HCT116 (cell line): ENCODE data around the gene ARCN1. TPM values are rescaled to one million over a fixed set of nuclear protein-coding genes. Genes with fewer than 3 reads are reported as not detected.

Source experiments
- ATAC-seq: fragments of 200-7000 bp; cut with Tn5 transposase; 2 replicates; pipeline ENCODE4 v1.9.1; 2020; ENCODE audit warnings: mild to moderate bottlenecking, moderate library complexity
- BruUV-seq: library from RNA; stranded (reverse); fragments of 400-500 nt; replicated peaks from 2 replicates; lab custom pipeline; 2021; lab: Mats Ljungman, UMichigan
- CTCF ChIA-PET: fragments of 300-600 bp; sonication (Branson Sonifier 250); formaldehyde crosslinking; loops from one replicate; lab custom pipeline; 2021; ENCODE audit warnings: antibody characterized with exemption; lab: Charles Lee
- POLR2A ChIA-PET: fragments of 300-600, 350-600 bp; sonication (Branson Sonifier 250); formaldehyde crosslinking; loops from one replicate; lab custom pipeline; 2021; ENCODE audit warnings: antibody characterized with exemption; lab: Charles Lee
- RAD21 ChIA-PET, 2 experiments: fragments of 300-600 bp; sonication (Branson Sonifier 250); formaldehyde crosslinking; loops; one replicate each; lab custom pipeline; 2023; ENCODE audit warnings: low total read pairs in 2 of 2; ENCODE audit not compliant: uncharacterized antibody in 2 of 2, unreplicated experiment in 2 of 2, low non-redundant PET in 1 of 2; lab: Charles Lee
- DNase-seq: peaks from one replicate; pipeline ENCODE4 v3.0.0-alpha.2; 2010; ENCODE audit warnings: low read depth, low spot score
- H2AFZ ChIP-seq: fragments of 200-600 bp; shearing (Covaris generic), sonication (generic); 2 replicates; pipeline ENCODE4 v1.6.1; 2017; ENCODE audit warnings: low read depth, mixed run types, mixed read lengths, antibody characterized with exemption, low read length; ENCODE audit not compliant: poor library complexity, severe bottlenecking
- H3K27ac ChIP-seq: 2 replicates; pipeline ENCODE4 v1.5.1; 2012; ENCODE audit warnings: low read depth, low read length
- H3K27me3 ChIP-seq: fragments of 200-600 bp; sonication (generic); 2 replicates; pipeline ENCODE4 v1.6.1; 2016; ENCODE audit warnings: mixed run types, low read length, mixed read lengths; ENCODE audit not compliant: insufficient read depth
- H3K36me3 ChIP-seq, 2 experiments: fragments of 200-500 bp in 1 of 2; fragments of 200-600 bp in 1 of 2; sonication (Bioruptor generic) in 1 of 2; sonication (generic) in 1 of 2; 2 replicates each; pipeline versions ENCODE4 v1.5.1 to v1.6.1; 2014 to 2016; ENCODE audit warnings: low read length in 2 of 2, inconsistent platforms in 1 of 2, mixed read lengths in 1 of 2, mixed run types in 1 of 2; ENCODE audit not compliant: insufficient read depth in 2 of 2, control insufficient read depth in 1 of 2
- H3K4me1 ChIP-seq, 2 experiments: fragments of 200-600 bp in 1 of 2; sonication (generic) in 1 of 2; 2 replicates each; pipeline versions ENCODE4 v1.5.1 to v1.6.1; 2012 to 2017; ENCODE audit warnings: low read length in 2 of 2, inconsistent platforms in 1 of 2, mild to moderate bottlenecking in 1 of 2, mixed read lengths in 1 of 2, mixed run types in 1 of 2, moderate library complexity in 1 of 2; ENCODE audit not compliant: insufficient read depth in 2 of 2, control insufficient read depth in 1 of 2
- H3K4me2 ChIP-seq: fragments of 200-600 bp; sonication (generic); 2 replicates; pipeline ENCODE4 v1.6.1; 2017; ENCODE audit warnings: mixed run types, low read length, mixed read lengths
- H3K4me3 ChIP-seq, 2 experiments: fragments of 200-600 bp in 1 of 2; sonication (generic) in 1 of 2; replicated peaks in 1 of 2; 2 replicates each; pipeline ENCODE4 v1.5.1; 2011 to 2016; ENCODE audit warnings: low read length in 2 of 2, control low read depth in 1 of 2, low read depth in 1 of 2, mild to moderate bottlenecking in 1 of 2, mixed read lengths in 1 of 2, mixed run types in 1 of 2
- H3K79me2 ChIP-seq: fragments of 200-600 bp; sonication (generic); 2 replicates; pipeline ENCODE4 v1.6.1; 2017; ENCODE audit warnings: mild to moderate bottlenecking, mixed run types, low read length, moderate library complexity, mixed read lengths; ENCODE audit not compliant: insufficient read depth
- H3K9ac ChIP-seq: fragments of 200-600 bp; sonication (generic); 2 replicates; pipeline ENCODE4 v1.6.1; 2016; ENCODE audit warnings: low read length, mixed read lengths
- H3K9me2 ChIP-seq: fragments of 200-600 bp; sonication (generic), shearing (Covaris generic); 2 replicates; pipeline ENCODE4 v1.6.1; 2017; ENCODE audit warnings: mixed run types, mild to moderate bottlenecking, moderate library complexity; ENCODE audit not compliant: insufficient read depth
- H3K9me3 ChIP-seq, 2 experiments: fragments of 200-500 bp in 1 of 2; fragments of 200-600 bp in 1 of 2; sonication (Bioruptor generic) in 1 of 2; sonication (generic) in 1 of 2; 2 replicates each; pipeline ENCODE4 v1.6.1; 2014 to 2017; ENCODE audit warnings: low read length in 2 of 2, mixed read lengths in 2 of 2, inconsistent platforms in 1 of 2, low read depth in 1 of 2, mild to moderate bottlenecking in 1 of 2, mixed run types in 1 of 2, moderate library complexity in 1 of 2; ENCODE audit not compliant: control insufficient read depth in 1 of 2, insufficient read depth in 1 of 2
- H4K20me1 ChIP-seq: fragments of 200-600 bp; sonication (generic), shearing (Covaris generic); 2 replicates; pipeline ENCODE4 v1.6.1; 2017; ENCODE audit warnings: mixed run types, mild to moderate bottlenecking, moderate library complexity; ENCODE audit not compliant: insufficient read depth
- CEBPB ChIP-seq: IDR thresholded peaks from 2 replicates; pipeline ENCODE4 v1.6.1; 2012; ENCODE audit warnings: low read depth
- ELF1 ChIP-seq: IDR thresholded peaks from 2 replicates; pipeline ENCODE4 v1.6.1; 2012; ENCODE audit warnings: low read depth, borderline replicate concordance
- EZH2 ChIP-seq: fragments of 200-600 bp; sonication (generic); IDR thresholded peaks from 2 replicates; pipeline ENCODE4 v1.6.1; 2017; ENCODE audit warnings: antibody characterized with exemption, mixed run types
- EZH2phosphoT487 ChIP-seq: fragments of 200-600 bp; IDR thresholded peaks from 2 replicates; pipeline ENCODE4 v1.6.1; 2018; ENCODE audit warnings: antibody characterized with exemption, borderline replicate concordance
- SP1 ChIP-seq: IDR thresholded peaks from 2 replicates; pipeline ENCODE4 v1.6.1; 2012; ENCODE audit warnings: low read depth
- ZFX ChIP-seq: fragments of 450-650 bp; IDR thresholded peaks from 2 replicates; pipeline ENCODE4 v1.6.1; 2017
- intact Hi-C: fragments of 100-400 bp; cut with micrococcal nuclease; formaldehyde crosslinking; loops from 2 replicates; pipeline ENCODE4 v1.10.0; 2022
- total RNA-seq: library from RNA; stranded (reverse); gene quantifications from one replicate; pipeline ENCODE4 v1.2.1, GENCODE V29; 2021; ENCODE audit not compliant: unreplicated experiment

The ARCN1 gene
- total RNA-seq, 1 experiment from 2014 or later, result 147 TPM

GRCh38 chr11:118623269-118623655 lies 51.1 kb downstream of the ARCN1 start:
- no peaks in the 10 kb centered on the region for H3K9me2 ChIP-seq
- H3K36me3 ChIP-seq, result peaks cover 0 to 10% of the 10 kb centered on the region in 2 experiments; a peak in 2 of 4 replicates
- H4K20me1 ChIP-seq, result no peaks in the 10 kb centered on the region
- peaks cover 6% of the 10 kb centered on the region for H3K79me2 ChIP-seq
- peak overlapping the region; percentile 96 for H3K27ac ChIP-seq
- peak overlapping the region; percentile 84 for H3K9ac ChIP-seq
- intact Hi-C loops, result no loop called here
- peak overlapping the region; percentile 94 for H3K4me2 ChIP-seq
- DNase-seq (no peak), ATAC-seq (peak; percentile 28)
- POLR2A ChIA-PET, result interaction anchor here (0.6 to 3.3 kb wide), 6 partner anchors 9 to 365 kb away, joined by 3 to 33 read pairs (median 8); no protein-coding TSS in a partner anchor
- H3K9me3 ChIP-seq, result no peaks in the 10 kb centered on the region
- H3K4me1 ChIP-seq, result peaks cover 61 to 73% of the 10 kb centered on the region in 2 experiments
- TF ChIP-seq ZFX, result peak; percentile 50; the same call in 1 of the 2 replicates
- no peak for TF ChIP-seq ELF1
- no peak for TF ChIP-seq CEBPB
- no TSS peak for BruUV-seq
- RAD21 ChIA-PET, result interaction anchor here (0.7 to 0.9 kb wide), 2 partner anchors 9 to 13 kb away, joined by 3 to 5 read pairs; no protein-coding TSS in a partner anchor
- no peaks in the 10 kb centered on the region for H3K27me3 ChIP-seq
- H2AFZ ChIP-seq, result no peak overlapping the region
- peak overlapping the region in 1 of 2 experiments; percentile 84; a peak in 3 of 4 replicates for H3K4me3 ChIP-seq
- CTCF ChIA-PET, result interaction anchor here (0.7 to 1.9 kb wide), 5 partner anchors 9 to 36 kb away, joined by 3 to 4 read pairs (median 4); partner anchors contain the start of gene PHLDB1

GRCh38 chr11:118625036-118625690 lies 53.0 kb downstream of the ARCN1 start:
- ATAC-seq (no peak), DNase-seq (no peak)
- BruUV-seq, result no TSS peak
- CTCF ChIA-PET, result no interaction called here
- no peaks in the 10 kb centered on the region for H3K27me3 ChIP-seq
- H3K9ac ChIP-seq, result 0 out of 2 replicates have a peak overlapping the region, but pooled peaks have one; percentile 9
- intact Hi-C loops, result no loop called here
- no peak overlapping the region for H2AFZ ChIP-seq
- no peaks in the 10 kb centered on the region for H3K9me3 ChIP-seq
- RAD21 ChIA-PET, result no interaction called here
- no peak overlapping the region for H3K4me3 ChIP-seq
- TF ChIP-seq EZH2 (no peak), SP1 (no peak), EZH2phosphoT487 (no peak)
- TF ChIP-seq, all 23 proteins: peak for 0
- peak overlapping the region; percentile 48 for H3K27ac ChIP-seq
- H3K4me2 ChIP-seq, result peak overlapping the region; percentile 43
- peaks cover 50 to 55% of the 10 kb centered on the region in 2 experiments for H3K4me1 ChIP-seq
- H3K79me2 ChIP-seq, result peaks cover 6% of the 10 kb centered on the region
- peaks cover 5 to 19% of the 10 kb centered on the region in 2 experiments; a peak in 2 of 4 replicates for H3K36me3 ChIP-seq
- no peaks in the 10 kb centered on the region for H4K20me1 ChIP-seq
- POLR2A ChIA-PET, result interaction anchor here (0.6 kb wide), 1 partner anchor 409 kb away, joined by 3 read pairs; no protein-coding TSS in a partner anchor
- H3K9me2 ChIP-seq, result no peaks in the 10 kb centered on the region
